Bronchial epithelial cell (primary cell): ENCODE measurements around the gene SMAP2. TPM values are rescaled to one million over a fixed set of nuclear protein-coding genes. Genes with fewer than 3 reads are reported as not detected.
"Not testable (repeated sequence)": the region's sequence is repeated elsewhere in the genome, so short reads cannot be mapped to it uniquely, and the experiment has no call there.

Experiments
- DNase-seq: peaks from one replicate; pipeline ENCODE4 v3.0.0-alpha.2; 2010; ENCODE audit warnings: low read depth
- FAIRE-seq: peaks from 2 replicates; lab custom pipeline; 2011; peaks lifted over from hg19 to GRCh38; lab: Jason Lieb, UNC
- H3K27me3 ChIP-seq: 2 replicates; pipeline ENCODE4 v1.5.1; 2011; ENCODE audit warnings: low read length; ENCODE audit not compliant: control insufficient read depth, insufficient read depth
- H3K36me3 ChIP-seq: 2 replicates; pipeline ENCODE4 v1.5.1; 2011; ENCODE audit warnings: low read length; ENCODE audit not compliant: control insufficient read depth, insufficient read depth
- H3K4me3 ChIP-seq: 2 replicates; pipeline ENCODE4 v1.5.1; 2011; ENCODE audit warnings: mild to moderate bottlenecking, low read depth, low read length, control low read depth
- total RNA-seq: library from RNA; depleted of rRNA; stranded (reverse); fragments of >200 nt; gene quantifications from 2 replicates; pipeline ENCODE4 v1.2.1, GENCODE V29; 2014
- TF ChIP-seq, protein P1 (sequence below): IDR thresholded peaks from 2 replicates; pipeline ENCODE4 v1.5.1; 2011; ENCODE audit warnings: mild to moderate bottlenecking, moderate library complexity, low read length, control low read depth, inconsistent platforms; ENCODE audit not compliant: insufficient read depth, severe bottlenecking

The SMAP2 gene
- total RNA-seq, 1 donor from 2014 or later, result 4.2 TPM

DNA sequence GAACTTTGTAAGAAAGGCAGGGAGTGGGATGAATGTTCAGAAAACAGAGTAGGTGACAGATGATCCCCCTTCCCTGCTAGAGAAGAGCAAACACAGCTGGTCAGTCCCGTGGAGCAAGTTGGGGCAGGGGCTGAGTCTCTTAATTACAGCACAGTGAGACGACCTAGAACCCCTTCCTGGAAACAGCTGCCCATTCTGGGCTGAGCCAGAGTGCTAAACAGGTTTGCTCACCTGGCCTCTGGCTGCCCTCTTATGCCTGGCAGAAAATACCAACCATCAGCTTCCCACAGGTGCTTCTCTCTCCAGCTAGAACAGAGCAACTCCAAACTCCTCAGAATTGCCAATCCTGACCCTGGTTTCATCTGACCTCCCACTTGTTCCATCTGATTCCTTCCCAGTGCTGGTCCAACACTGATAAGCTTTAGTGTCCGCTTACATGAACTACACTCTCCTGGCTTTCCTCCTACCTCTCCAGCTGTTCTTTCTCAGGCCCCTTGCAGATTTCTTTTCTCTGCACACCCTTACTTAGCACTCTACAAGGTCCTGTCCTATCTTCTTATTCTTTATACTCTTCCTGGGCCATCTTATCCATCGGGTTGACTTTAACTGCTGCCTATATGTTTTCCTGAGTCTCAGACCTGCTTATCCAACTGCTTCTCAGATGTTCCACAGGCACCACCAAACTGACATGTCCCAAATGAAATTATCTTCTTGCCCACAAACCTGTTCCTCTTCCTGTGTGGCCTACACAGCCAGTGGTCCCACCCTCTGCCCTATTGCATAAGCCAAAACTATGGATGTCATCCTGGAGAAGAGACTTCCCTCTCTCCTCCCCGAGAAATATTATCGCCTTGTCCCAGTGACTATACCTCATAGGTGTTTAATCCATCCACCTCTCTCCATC lies 33.9 kb upstream of the SMAP2 start:
- no peak for FAIRE-seq
- H3K27me3 ChIP-seq, result no peaks in the 10 kb centered on the region
- no peak for DNase-seq

DNA sequence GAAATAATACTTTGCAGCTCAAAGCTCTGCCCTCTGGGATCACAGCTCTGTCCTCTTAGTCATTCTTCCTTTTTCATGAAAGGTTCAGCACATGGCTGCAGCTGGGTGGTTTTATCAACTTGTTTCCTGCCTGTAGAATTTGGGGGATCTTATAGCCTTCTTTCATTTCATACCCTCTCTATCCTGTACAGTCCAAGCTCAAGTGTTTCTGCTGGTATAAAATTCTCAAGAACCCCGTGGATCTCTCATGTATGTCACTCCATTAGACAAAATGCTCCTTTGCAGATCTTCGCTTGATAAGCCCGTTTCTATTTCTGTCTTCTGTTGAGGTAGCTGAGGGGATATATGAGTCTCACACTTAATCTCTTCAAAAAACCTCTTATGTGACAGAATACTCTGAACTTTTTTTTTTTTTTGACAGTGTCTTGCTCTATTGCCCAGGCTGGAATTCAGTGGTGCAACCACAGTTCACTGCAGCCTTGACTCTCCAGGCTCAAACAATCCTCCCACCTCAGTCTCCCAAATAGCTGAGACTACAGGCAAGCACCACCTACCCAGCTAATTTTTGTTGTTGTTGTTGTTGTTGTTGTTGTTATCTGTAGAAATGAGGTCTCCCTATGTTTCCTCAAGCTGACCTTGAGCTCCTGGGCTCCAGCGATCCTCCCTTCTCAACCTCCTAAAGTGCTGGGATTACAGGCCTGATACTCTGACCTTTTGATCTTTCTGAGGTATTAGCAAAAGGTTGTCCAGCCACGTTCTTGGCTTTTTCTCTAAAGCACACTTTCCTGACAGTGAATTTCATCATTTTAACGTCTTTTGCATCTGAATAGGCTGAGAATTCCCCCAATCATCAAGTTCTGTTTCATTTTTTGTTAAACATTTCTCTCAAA lies 31.8 kb upstream of the SMAP2 start:
- DNase-seq (no peak), FAIRE-seq (no peak)
- Histone ChIP-seq H3K27me3 (no peaks in the 10 kb centered on the region), H3K4me3 (no peak overlapping the region), H3K36me3 (no peaks in the 10 kb centered on the region)
- TF ChIP-seq, protein P1, sequence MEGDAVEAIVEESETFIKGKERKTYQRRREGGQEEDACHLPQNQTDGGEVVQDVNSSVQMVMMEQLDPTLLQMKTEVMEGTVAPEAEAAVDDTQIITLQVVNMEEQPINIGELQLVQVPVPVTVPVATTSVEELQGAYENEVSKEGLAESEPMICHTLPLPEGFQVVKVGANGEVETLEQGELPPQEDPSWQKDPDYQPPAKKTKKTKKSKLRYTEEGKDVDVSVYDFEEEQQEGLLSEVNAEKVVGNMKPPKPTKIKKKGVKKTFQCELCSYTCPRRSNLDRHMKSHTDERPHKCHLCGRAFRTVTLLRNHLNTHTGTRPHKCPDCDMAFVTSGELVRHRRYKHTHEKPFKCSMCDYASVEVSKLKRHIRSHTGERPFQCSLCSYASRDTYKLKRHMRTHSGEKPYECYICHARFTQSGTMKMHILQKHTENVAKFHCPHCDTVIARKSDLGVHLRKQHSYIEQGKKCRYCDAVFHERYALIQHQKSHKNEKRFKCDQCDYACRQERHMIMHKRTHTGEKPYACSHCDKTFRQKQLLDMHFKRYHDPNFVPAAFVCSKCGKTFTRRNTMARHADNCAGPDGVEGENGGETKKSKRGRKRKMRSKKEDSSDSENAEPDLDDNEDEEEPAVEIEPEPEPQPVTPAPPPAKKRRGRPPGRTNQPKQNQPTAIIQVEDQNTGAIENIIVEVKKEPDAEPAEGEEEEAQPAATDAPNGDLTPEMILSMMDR, result no peak

More for the DNA sequence above, 33.9 kb upstream of the SMAP2 start:
- TF ChIP-seq, protein P1, result no peak
- no peak overlapping the region for H3K4me3 ChIP-seq
- no peaks in the 10 kb centered on the region for H3K36me3 ChIP-seq

GRCh38 chr1:40342381-40342717 lies 31.2 kb upstream of the SMAP2 start:
- FAIRE-seq, H3K4me3 ChIP-seq, H3K36me3 ChIP-seq, H3K27me3 ChIP-seq, DNase-seq: not testable (repeated sequence)

- Histone ChIP-seq H3K27me3 (no peaks in the 10 kb centered on the region), H3K36me3 (no peaks in the 10 kb centered on the region), H3K4me3 (no peak overlapping the region)
- peak; percentile 28 for DNase-seq
- FAIRE-seq, result no peak
- TF ChIP-seq, protein P1, result no peak
Measured at GRCh38 chr1:40344597-40344996, 28.9 kb upstream of the SMAP2 start.

- Histone ChIP-seq H3K27me3 (no peaks in the 10 kb centered on the region), H3K36me3 (no peaks in the 10 kb centered on the region), H3K4me3 (no peak overlapping the region)
- DNase-seq, result no peak
- no peak for FAIRE-seq
- TF ChIP-seq, protein P1, result no peak
Measured at GRCh38 chr1:40350391-40350790, 23.1 kb upstream of the SMAP2 start.

GRCh38 chr1:40351124-40351523 lies 22.4 kb upstream of the SMAP2 start:
- H3K27me3 ChIP-seq, result no peaks in the 10 kb centered on the region
- H3K4me3 ChIP-seq, result no peak overlapping the region
- no peaks in the 10 kb centered on the region for H3K36me3 ChIP-seq
- TF ChIP-seq, protein P1, result no peak
- DNase-seq, result no peak
- no peak for FAIRE-seq
